ENCODE data around the gene NUDT7. TPM values are rescaled to one million over a fixed set of nuclear protein-coding genes. Genes with fewer than 3 reads are reported as not detected.

The NUDT7 gene
- total RNA-seq, 1 donor, result 5.1 TPM

- Histone ChIP-seq H2AFZ (ENCODE audit: low read length) (no peak overlapping the region), H3K4me2 (ENCODE audit: insufficient read depth, low read length) (no peak overlapping the region), H3K79me2 (ENCODE audit: insufficient read depth, low read length) (no peaks in the 10 kb centered on the region), H3K4me3 (ENCODE audit: insufficient read depth, low read length) (no peak overlapping the region), H3K36me3 (ENCODE audit: insufficient read depth, low read length) (no peaks in the 10 kb centered on the region), H3K27ac (ENCODE audit: low read depth, low read length) (no peak overlapping the region), H3K27me3 (ENCODE audit: insufficient read depth, low read length) (no peaks in the 10 kb centered on the region), H4K20me1 (ENCODE audit: insufficient read depth, low read length) (no peaks in the 10 kb centered on the region), H3K4me1 (ENCODE audit: insufficient read depth, low read length) (no peaks in the 10 kb centered on the region), H3K9me3 (ENCODE audit: low read depth, low read length) (no peaks in the 10 kb centered on the region)
- no peak for DNase-seq (ENCODE audit: insufficient read length, low spot score, missing footprints)
- no peak for TF ChIP-seq CTCF (IDR thresholded peaks at IDR 0.05; ENCODE audit: extremely low read depth, low read depth, low read length)
Observed at GRCh38 chr16:77767211-77767610, 44.9 kb downstream of the NUDT7 start.

- Histone ChIP-seq H3K4me1 (ENCODE audit: insufficient read depth, low read length) (no peaks in the 10 kb centered on the region), H3K79me2 (ENCODE audit: insufficient read depth, low read length) (no peaks in the 10 kb centered on the region), H3K27ac (ENCODE audit: low read depth, low read length) (no peak overlapping the region), H3K4me2 (ENCODE audit: insufficient read depth, low read length) (no peak overlapping the region), H3K27me3 (ENCODE audit: insufficient read depth, low read length) (no peaks in the 10 kb centered on the region), H3K4me3 (ENCODE audit: insufficient read depth, low read length) (no peak overlapping the region), H2AFZ (ENCODE audit: low read length) (no peak overlapping the region), H4K20me1 (ENCODE audit: insufficient read depth, low read length) (no peaks in the 10 kb centered on the region), H3K36me3 (ENCODE audit: insufficient read depth, low read length) (no peaks in the 10 kb centered on the region), H3K9me3 (ENCODE audit: low read depth, low read length) (no peaks in the 10 kb centered on the region)
- TF ChIP-seq CTCF (IDR thresholded peaks at IDR 0.05; ENCODE audit: extremely low read depth, low read depth, low read length), result no peak
- DNase-seq (ENCODE audit: insufficient read length, low spot score, missing footprints), result no peak
Observed at GRCh38 chr16:77767826-77768225, 45.5 kb downstream of the NUDT7 start.

- DNase-seq (ENCODE audit: insufficient read length, low spot score, missing footprints), result no peak
- H3K4me2 ChIP-seq (ENCODE audit: insufficient read depth, low read length), result no peak overlapping the region
- H3K27ac ChIP-seq (ENCODE audit: low read depth, low read length), result no peak overlapping the region
- H3K36me3 ChIP-seq (ENCODE audit: insufficient read depth, low read length), result no peaks in the 10 kb centered on the region
- H3K27me3 ChIP-seq (ENCODE audit: insufficient read depth, low read length), result no peaks in the 10 kb centered on the region
- H2AFZ ChIP-seq (ENCODE audit: low read length), result no peak overlapping the region
- no peak for TF ChIP-seq CTCF (IDR thresholded peaks at IDR 0.05; ENCODE audit: extremely low read depth, low read depth, low read length)
- no peaks in the 10 kb centered on the region for H3K4me1 ChIP-seq (ENCODE audit: insufficient read depth, low read length)
- H4K20me1 ChIP-seq (ENCODE audit: insufficient read depth, low read length), result no peaks in the 10 kb centered on the region
- no peak overlapping the region for H3K4me3 ChIP-seq (ENCODE audit: insufficient read depth, low read length)
- H3K79me2 ChIP-seq (ENCODE audit: insufficient read depth, low read length), result no peaks in the 10 kb centered on the region
- H3K9me3 ChIP-seq (ENCODE audit: low read depth, low read length), result no peaks in the 10 kb centered on the region
Observed at GRCh38 chr16:77775911-77776909, 53.9 kb downstream of the NUDT7 start.

GRCh38 chr16:77777745-77778144 is 55.4 kb downstream of the NUDT7 start:
- H3K4me1 ChIP-seq (ENCODE audit: insufficient read depth, low read length), result no peaks in the 10 kb centered on the region
- H3K4me2 ChIP-seq (ENCODE audit: insufficient read depth, low read length), result no peak overlapping the region
- no peak for DNase-seq (ENCODE audit: insufficient read length, low spot score, missing footprints)
- H3K79me2 ChIP-seq (ENCODE audit: insufficient read depth, low read length), result no peaks in the 10 kb centered on the region
- no peaks in the 10 kb centered on the region for H4K20me1 ChIP-seq (ENCODE audit: insufficient read depth, low read length)
- H3K4me3 ChIP-seq (ENCODE audit: insufficient read depth, low read length), result no peak overlapping the region
- H3K9me3 ChIP-seq (ENCODE audit: low read depth, low read length), result no peaks in the 10 kb centered on the region
- H2AFZ ChIP-seq (ENCODE audit: low read length), result no peak overlapping the region
- H3K27ac ChIP-seq (ENCODE audit: low read depth, low read length), result no peak overlapping the region
- no peak for TF ChIP-seq CTCF (IDR thresholded peaks at IDR 0.05; ENCODE audit: extremely low read depth, low read depth, low read length)
- no peaks in the 10 kb centered on the region for H3K36me3 ChIP-seq (ENCODE audit: insufficient read depth, low read length)
- H3K27me3 ChIP-seq (ENCODE audit: insufficient read depth, low read length), result no peaks in the 10 kb centered on the region
